GM19328 (cell line): Measurements from ENCODE around the gene VIT.
A peak's percentile ranks its signal among the peaks of the same experiment; 100 is the strongest.

Experiments used
- ATAC-seq: cut with Tn5 transposase; IDR thresholded peaks from one replicate; pipeline ENCODE4 v1.9.1; 2021; ENCODE audit warnings: mild to moderate bottlenecking, moderate library complexity; ENCODE audit not compliant: unreplicated experiment

VIT gene

GRCh38 chr2:36696533-36696932 lies at the start of gene VIT:
Gene VIT, plus strand, starts transcription at chr2:36696707. Its CDS starts 19,664 bp downstream, at chr2:36716371.
- no peak for ATAC-seq

- ATAC-seq = peak; percentile 67
Observed at GRCh38 chr2:36650031-36650829, 46.3 kb upstream of the VIT start.

GRCh38 chr2:36653155-36653554 lies 43.4 kb upstream of the VIT start:
- ATAC-seq = no peak

GRCh38 chr2:36653967-36654694 lies 42.4 kb upstream of the VIT start:
- no peak for ATAC-seq

GRCh38 chr2:36655453-36655852 lies 41.1 kb upstream of the VIT start:
- ATAC-seq = no peak

GRCh38 chr2:36657703-36658102 lies 38.8 kb upstream of the VIT start:
- ATAC-seq = no peak

GRCh38 chr2:36658277-36658748 lies 38.2 kb upstream of the VIT start:
- no peak for ATAC-seq

- no peak for ATAC-seq
Observed at GRCh38 chr2:36659218-36659617, 37.3 kb upstream of the VIT start.

GRCh38 chr2:36659872-36660312 lies 36.6 kb upstream of the VIT start:
- no peak for ATAC-seq

GRCh38 chr2:36662638-36663037 lies 33.9 kb upstream of the VIT start:
- ATAC-seq = no peak

GRCh38 chr2:36663295-36663694 lies 33.2 kb upstream of the VIT start:
- ATAC-seq = no peak

GRCh38 chr2:36663851-36664695 lies 32.4 kb upstream of the VIT start:
- ATAC-seq = no peak

GRCh38 chr2:36664696-36665076 lies 31.8 kb upstream of the VIT start:
- no peak for ATAC-seq

GRCh38 chr2:36667931-36668330 lies 28.6 kb upstream of the VIT start:
- ATAC-seq = no peak

GRCh38 chr2:36670881-36671595 lies 25.5 kb upstream of the VIT start:
- ATAC-seq = no peak

- ATAC-seq = no peak
Observed at GRCh38 chr2:36671731-36672130, 24.8 kb upstream of the VIT start.

GRCh38 chr2:36672199-36672598 lies 24.3 kb upstream of the VIT start:
- ATAC-seq = no peak

- no peak for ATAC-seq
Observed at GRCh38 chr2:36675579-36676282, 20.8 kb upstream of the VIT start.

GRCh38 chr2:36676364-36676763 lies 20.1 kb upstream of the VIT start:
- no peak for ATAC-seq

GRCh38 chr2:36677386-36677785 lies 19.1 kb upstream of the VIT start:
- ATAC-seq = no peak
